ENCODE data around the gene GALNT18.

GALNT18 gene

GRCh38 chr11:11446967-11447366, 174.8 kb downstream of the GALNT18 start:
- TF ChIP-seq TEAD4 (IDR thresholded peaks at IDR 0.05) (no peak), FOXM1 (IDR thresholded peaks at IDR 0.05; ENCODE audit: borderline replicate concordance, low read depth) (no peak), RAD21 (IDR thresholded peaks at IDR 0.05; ENCODE audit: low read depth) (no peak), REST (IDR thresholded peaks at IDR 0.05; ENCODE audit: low read depth) (no peak), NFIC (IDR thresholded peaks at IDR 0.05) (no peak), EGR1 (IDR thresholded peaks at IDR 0.05) (no peak), YY1 (IDR thresholded peaks at IDR 0.05; ENCODE audit: low read depth) (no peak), USF1 (IDR thresholded peaks at IDR 0.05) (no peak), TCF12 (IDR thresholded peaks at IDR 0.05; ENCODE audit: low read depth) (no peak)

DNA sequence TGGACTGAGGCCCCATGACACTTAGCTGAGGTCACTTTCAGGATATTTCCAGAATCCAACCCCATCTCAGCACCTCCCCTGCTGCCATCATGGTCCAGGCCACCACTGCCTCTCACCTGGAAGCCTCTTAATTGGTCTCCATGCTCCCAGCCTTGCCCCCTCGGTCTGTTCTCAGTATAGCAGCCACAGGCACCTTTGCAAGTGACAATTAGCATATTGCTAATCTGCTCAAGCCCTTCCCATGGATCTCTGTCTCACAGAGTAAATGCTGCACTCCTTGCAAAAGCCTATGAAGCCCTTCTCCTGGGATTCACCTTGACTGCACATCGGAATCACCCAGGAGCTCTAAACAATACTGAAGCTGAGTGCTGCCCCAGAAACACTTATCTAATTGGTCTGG, 175.2 kb downstream of the GALNT18 start:
- TF ChIP-seq ZBTB7A (IDR thresholded peaks at IDR 0.05; ENCODE audit: low read depth) (no peak), YY1 (IDR thresholded peaks at IDR 0.05; ENCODE audit: low read depth) (no peak), TCF12 (IDR thresholded peaks at IDR 0.05; ENCODE audit: low read depth) (no peak), REST (IDR thresholded peaks at IDR 0.05; ENCODE audit: low read depth) (no peak), TEAD4 (IDR thresholded peaks at IDR 0.05) (no peak)

GRCh38 chr11:11445441-11446185, 176.2 kb downstream of the GALNT18 start:
- TF ChIP-seq YY1 (IDR thresholded peaks at IDR 0.05; ENCODE audit: low read depth), result no peak
- TF ChIP-seq REST (IDR thresholded peaks at IDR 0.05; ENCODE audit: low read depth), result no peak
- no peak for TF ChIP-seq EGR1 (IDR thresholded peaks at IDR 0.05)
- TF ChIP-seq MAX (IDR thresholded peaks at IDR 0.05), result no peak
- TF ChIP-seq NFIC (IDR thresholded peaks at IDR 0.05), result no peak
- TF ChIP-seq CREB1 (IDR thresholded peaks at IDR 0.05; ENCODE audit: low read depth), result no peak
- no peak for TF ChIP-seq CEBPB (IDR thresholded peaks at IDR 0.05)
- no peak for TF ChIP-seq RAD21 (IDR thresholded peaks at IDR 0.05; ENCODE audit: low read depth)
- no peak for TF ChIP-seq TEAD4 (IDR thresholded peaks at IDR 0.05)
- no peak for TF ChIP-seq ZBTB7A (IDR thresholded peaks at IDR 0.05; ENCODE audit: low read depth)
- no peak for TF ChIP-seq TCF12 (IDR thresholded peaks at IDR 0.05; ENCODE audit: low read depth)
- no peak for TF ChIP-seq USF1 (IDR thresholded peaks at IDR 0.05)
- TF ChIP-seq FOXM1 (IDR thresholded peaks at IDR 0.05; ENCODE audit: borderline replicate concordance, low read depth), result no peak
- TF ChIP-seq TAF1 (IDR thresholded peaks at IDR 0.05; ENCODE audit: low read depth), result no peak
- TF ChIP-seq EP300 (IDR thresholded peaks at IDR 0.05; ENCODE audit: borderline replicate concordance), result no peak

GRCh38 chr11:11444804-11445131, 177.0 kb downstream of the GALNT18 start:
- TF ChIP-seq RAD21 (IDR thresholded peaks at IDR 0.05; ENCODE audit: low read depth) (no peak), EP300 (IDR thresholded peaks at IDR 0.05; ENCODE audit: borderline replicate concordance) (no peak), EGR1 (IDR thresholded peaks at IDR 0.05) (no peak), NFIC (IDR thresholded peaks at IDR 0.05) (no peak), FOXM1 (IDR thresholded peaks at IDR 0.05; ENCODE audit: borderline replicate concordance, low read depth) (no peak), REST (IDR thresholded peaks at IDR 0.05; ENCODE audit: low read depth) (no peak), CEBPB (IDR thresholded peaks at IDR 0.05) (no peak), YY1 (IDR thresholded peaks at IDR 0.05; ENCODE audit: low read depth) (no peak), TAF1 (IDR thresholded peaks at IDR 0.05; ENCODE audit: low read depth) (no peak), ZBTB7A (IDR thresholded peaks at IDR 0.05; ENCODE audit: low read depth) (no peak), CREB1 (IDR thresholded peaks at IDR 0.05; ENCODE audit: low read depth) (no peak), USF1 (IDR thresholded peaks at IDR 0.05) (no peak), TEAD4 (IDR thresholded peaks at IDR 0.05) (no peak), MAX (IDR thresholded peaks at IDR 0.05) (no peak), TCF12 (IDR thresholded peaks at IDR 0.05; ENCODE audit: low read depth) (no peak)

All from Ishikawa (cell line).